ENCODE measurements around the gene ADIG.

- TF ChIP-seq CTCF (IDR thresholded peaks at IDR 0.05) (no peak), ZFX (IDR thresholded peaks at IDR 0.05; ENCODE audit: borderline replicate concordance) (no peak)
These were observed 23.8 kb upstream of the ADIG start for GRCh38 chr20:38557174-38557573.

All from 22Rv1 (cell line).